HG02763 (cell line): ENCODE data around the gene TMEM101.
"Not testable (repeated sequence)": the region's sequence is repeated elsewhere in the genome, so short reads cannot be mapped to it uniquely, and the experiment has no call there.

ENCODE experiments used
- ATAC-seq: cut with Tn5 transposase; IDR thresholded peaks from one replicate; pipeline ENCODE4 v1.9.1; 2021; ENCODE audit warnings: mild to moderate bottlenecking, moderate library complexity; ENCODE audit not compliant: unreplicated experiment

TMEM101 gene

DNA sequence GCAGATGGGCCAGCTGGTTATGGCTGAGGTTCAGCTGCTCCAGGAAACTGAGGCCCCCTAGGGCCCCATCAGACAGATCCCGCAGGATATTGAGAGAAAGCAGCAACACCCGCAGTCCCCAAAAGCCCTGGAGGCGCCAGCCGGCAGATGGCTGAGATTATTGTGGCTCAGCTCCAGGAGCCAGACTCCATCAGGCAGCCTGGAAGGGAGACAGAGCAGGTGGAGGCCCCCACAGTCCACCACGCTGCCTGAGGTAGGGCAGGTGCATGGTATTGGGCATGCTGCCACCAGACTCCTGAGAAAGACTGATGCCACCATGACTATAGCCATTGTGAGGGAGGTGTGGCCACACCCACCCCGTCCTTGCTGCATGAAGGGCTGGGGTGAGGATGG, 9.5 kb upstream of the TMEM101 start:
- no peak for ATAC-seq

- no peak for ATAC-seq
Observed at GRCh38 chr17:44023545-44024270, 8.9 kb upstream of the TMEM101 start.

GRCh38 chr17:44022246-44022645, 7.5 kb upstream of the TMEM101 start:
- ATAC-seq, result no peak

GRCh38 chr17:44021227-44021626, 6.5 kb upstream of the TMEM101 start:
- not testable (repeated sequence) for ATAC-seq

DNA sequence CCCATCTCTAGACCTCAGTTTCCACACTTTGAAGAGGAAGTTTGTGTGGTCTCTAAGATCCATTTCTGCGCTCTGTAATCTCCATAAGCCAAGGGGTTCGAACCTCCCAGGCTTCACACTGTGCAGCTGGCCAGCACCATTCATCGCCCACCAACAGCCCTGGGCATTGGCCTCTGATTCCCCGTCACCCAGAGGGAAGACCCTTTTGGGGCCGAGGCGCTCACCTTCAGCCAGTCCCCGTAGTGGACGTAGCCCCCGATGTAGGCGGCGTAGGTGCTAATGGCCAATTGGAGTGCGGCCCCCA, 678 bp downstream of the TMEM101 start:
- no peak for ATAC-seq

DNA sequence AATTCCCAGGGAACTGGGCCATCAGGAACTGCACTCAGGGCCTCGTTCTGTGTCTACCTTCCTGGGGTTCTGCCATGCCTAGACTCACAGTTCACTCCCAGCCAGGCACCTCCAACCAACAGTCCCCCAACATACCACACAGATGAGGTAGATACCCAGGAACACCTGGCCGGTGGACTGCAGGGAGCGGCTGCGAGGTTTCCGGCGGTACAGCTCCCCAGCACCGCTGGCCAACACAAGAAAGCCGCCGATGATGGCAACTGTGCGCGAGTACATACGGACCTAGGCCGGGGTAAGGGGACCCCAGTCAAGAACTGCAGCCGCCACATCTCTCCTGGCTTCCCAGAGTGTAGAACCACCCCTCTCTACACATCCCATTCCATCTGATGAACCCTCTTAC, 1.9 kb downstream of the TMEM101 start:
- no peak for ATAC-seq

- no peak for ATAC-seq
Observed at GRCh38 chr17:44012391-44012790, 2.4 kb downstream of the TMEM101 start.

- ATAC-seq, result no peak
Observed at GRCh38 chr17:44011876-44012275, 2.9 kb downstream of the TMEM101 start.

- ATAC-seq, result no peak
Observed at GRCh38 chr17:44010966-44011647, 3.7 kb downstream of the TMEM101 start.

DNA sequence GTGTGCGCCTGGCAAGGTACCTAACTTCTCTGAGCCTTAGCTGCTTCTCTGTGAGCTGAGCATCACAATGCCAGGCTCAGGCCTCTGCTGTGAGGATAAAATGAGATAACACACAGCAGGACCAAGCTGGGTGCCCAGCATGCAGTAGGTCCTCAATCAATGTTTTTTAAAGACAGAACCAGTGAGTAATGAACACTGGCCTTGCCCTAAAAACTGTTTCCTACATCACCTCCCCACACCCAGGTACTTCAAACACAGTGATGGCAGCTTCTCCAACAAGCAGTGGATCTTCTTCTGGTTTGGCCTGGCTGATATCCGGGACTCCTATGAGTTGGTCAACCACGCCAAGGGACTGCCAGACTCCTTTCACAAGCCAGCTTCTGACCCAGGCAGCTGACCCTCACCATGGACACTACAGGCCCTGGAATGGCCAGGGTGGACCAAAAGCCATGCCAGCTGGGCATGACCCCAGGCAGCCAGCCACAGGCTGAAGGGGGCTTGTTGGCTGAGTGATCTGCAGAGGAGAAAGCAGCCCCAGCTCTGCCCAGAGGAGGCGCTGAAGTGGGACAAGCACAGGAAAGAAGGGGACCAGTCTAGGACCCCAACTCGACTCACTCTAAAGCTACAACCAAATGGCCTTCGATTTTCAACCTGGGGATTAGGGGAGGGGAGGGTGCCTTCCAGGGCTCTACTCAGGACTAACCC, 6.4 kb downstream of the TMEM101 start:
- no peak for ATAC-seq

- ATAC-seq, result no peak
Observed at GRCh38 chr17:44007346-44008204, 7.2 kb downstream of the TMEM101 start.

DNA sequence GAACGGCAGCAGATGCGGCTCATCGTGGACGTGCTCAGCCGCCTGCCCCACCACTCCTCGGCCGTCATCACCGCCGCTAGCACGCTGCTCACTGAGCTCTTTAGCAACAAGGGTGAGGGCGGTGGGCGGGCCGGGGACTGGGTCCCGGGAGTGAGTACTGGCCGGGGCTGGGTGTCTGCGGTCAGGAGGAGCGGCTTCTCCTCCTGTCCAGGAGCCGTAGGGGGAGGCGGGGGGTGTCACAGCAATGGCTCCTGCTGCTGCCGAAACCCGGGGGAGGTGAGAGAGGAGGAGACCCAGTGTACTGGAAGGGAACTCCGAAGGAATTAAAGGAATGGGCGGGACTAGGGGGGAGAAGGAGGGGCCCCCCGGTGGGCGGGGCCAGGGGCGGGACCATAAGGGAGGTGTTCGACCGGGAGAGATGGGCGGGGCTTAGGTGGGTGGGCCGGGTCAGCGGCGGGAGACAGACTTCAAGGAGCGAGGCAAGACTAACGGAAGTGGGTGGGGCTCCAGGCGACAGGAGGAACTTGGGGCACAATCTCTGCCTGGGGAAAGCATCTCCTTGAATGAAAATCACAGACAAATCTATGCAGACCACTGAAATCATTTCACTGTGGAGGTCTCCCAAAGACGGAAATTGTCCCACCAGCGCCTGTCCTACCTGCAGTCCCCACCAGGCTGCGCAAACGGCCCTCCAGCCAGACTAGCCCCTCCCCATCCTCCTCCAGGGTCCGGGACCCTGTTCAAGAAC, 8.0 kb downstream of the TMEM101 start:
- ATAC-seq, result peak; percentile 66

GRCh38 chr17:44006272-44006597, 8.5 kb downstream of the TMEM101 start:
- ATAC-seq, result peak; percentile 9

GRCh38 chr17:44005527-44006271, 9.1 kb downstream of the TMEM101 start:
- no peak for ATAC-seq

- no peak for ATAC-seq
Observed at GRCh38 chr17:44004761-44005526, 9.8 kb downstream of the TMEM101 start.

- no peak for ATAC-seq
Observed at GRCh38 chr17:44004077-44004760, 10.5 kb downstream of the TMEM101 start, which contains the start of gene NAGS. Gene NAGS, plus strand, starts transcription at chr17:44004622. Its CDS starts 42 bp downstream, at chr17:44004664.

- ATAC-seq, result no peak
Observed at GRCh38 chr17:44002141-44002848, 12.5 kb downstream of the TMEM101 start.

- ATAC-seq, result no peak
Observed at GRCh38 chr17:44001461-44001920, 13.3 kb downstream of the TMEM101 start.
